ENCODE results near the gene MBD1.
"Not testable (repeated sequence)": the region's sequence is repeated elsewhere in the genome, so short reads cannot be mapped to it uniquely, and the experiment has no call there.

Gene MBD1

DNA sequence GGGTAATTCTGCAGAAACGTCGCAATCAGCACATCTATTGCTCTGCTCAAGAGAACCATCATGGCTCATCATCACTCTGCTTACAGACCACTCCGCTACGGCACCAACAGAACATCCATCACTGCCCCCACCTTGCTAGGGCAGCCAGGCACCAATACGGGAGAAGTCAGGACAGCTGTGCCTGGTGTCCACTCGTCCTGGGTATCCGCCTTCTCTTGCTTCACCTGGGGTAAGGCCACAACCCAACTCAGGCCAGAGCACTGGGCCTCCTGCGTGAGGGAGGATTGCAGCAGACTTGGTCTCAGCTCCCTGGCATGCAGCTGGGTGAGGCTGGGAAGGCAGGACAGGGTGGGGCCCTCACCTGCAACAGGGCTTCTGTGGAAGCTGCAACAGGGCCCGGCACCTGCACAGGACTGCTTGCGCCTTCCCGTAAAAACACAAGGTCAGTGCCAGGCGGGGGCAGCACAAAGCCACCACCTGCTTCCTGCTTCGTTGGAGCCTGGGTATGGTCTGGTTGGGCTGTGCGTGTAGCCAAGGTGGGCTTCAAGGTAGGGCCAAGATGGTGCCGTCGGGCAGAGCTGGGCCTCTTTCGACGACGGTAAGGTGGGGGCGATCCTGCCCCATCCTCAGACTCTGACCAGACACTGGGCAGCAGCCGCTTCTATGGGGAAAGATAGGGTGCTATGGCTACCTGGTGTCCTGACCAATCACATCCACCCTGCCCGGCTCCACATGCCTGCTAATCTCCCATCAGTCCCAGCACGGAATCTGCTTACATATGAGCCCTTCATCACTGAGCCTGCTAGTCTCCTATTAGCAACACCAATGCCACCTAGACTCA lies 7.9 kb downstream of the MBD1 start:
- DNase-seq: no peak

DNA sequence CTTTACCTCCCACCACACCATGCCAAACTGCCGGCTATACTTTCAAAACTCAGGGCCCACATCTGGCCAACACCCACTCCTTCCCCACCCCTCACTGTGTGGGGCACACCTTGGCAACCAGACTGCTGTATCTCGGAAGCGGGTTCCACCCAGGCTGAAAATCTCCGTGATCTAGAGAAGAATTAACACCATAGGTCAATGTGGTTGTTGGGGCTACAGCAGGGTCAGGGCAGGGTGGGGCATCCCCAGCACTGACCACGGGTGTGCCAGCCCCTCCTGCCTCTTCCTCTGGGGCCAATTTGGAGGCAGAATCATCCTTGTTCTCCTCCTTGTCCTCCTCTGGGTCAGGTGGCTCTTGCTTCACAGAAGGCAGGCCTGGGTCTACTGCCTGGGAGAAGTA lies 8.8 kb downstream of the MBD1 start:
- no peak for DNase-seq

- peak; percentile 65 for DNase-seq
Measured at GRCh38 chr18:50268022-50268747, 13.1 kb downstream of the MBD1 start.

DNA sequence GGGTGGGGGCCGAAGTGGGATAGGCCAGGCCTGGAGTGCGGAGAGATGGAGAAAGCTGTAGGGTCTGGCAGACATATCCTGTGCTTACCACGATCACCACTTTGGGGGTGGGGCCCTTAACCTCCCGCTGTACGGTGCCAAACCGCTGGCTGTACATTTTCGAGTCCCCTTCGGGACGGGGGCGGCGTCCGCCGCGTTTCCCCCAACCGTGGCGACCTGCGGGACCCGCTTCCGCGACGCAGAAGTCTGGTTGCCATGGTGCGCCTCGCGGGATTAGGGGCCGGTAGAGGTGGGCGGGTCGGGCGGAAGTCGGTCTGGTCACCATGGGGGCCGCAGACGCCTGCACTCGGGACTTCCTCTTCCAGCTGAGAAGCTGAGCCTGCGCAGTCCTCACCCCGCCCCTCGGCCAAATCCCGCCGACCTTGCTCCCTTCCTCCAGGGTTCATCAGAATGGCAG lies 15.0 kb downstream of the MBD1 start, which contains the start of gene CFAP53:
Gene CFAP53, minus strand, starts transcription at position 248 of the 457 bp plus-strand sequence. Its CDS starts 91 bp downstream, at position 157.
- peak; percentile 61 for DNase-seq

DNA sequence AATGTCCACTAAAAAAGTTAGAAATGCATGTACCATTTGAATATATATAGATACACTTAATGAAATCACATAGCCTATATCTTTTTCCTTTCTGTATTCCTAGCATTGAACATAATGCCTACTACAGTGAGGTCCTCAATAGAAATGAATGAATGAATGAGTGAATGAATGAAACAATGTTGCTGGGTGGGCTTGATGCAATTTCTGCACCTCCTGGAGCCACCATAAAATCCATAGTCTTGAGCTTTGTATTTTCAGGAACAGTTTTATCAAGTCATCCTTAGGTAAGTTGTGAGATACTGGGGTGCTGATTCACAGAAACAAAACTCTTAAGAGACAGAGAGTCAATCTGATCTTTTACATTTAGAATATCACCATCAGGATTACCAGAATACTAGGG lies 18.3 kb downstream of the MBD1 start:
- no peak for DNase-seq

- no peak for DNase-seq
Measured at GRCh38 chr18:50250935-50251334, 30.4 kb downstream of the MBD1 start.

DNA sequence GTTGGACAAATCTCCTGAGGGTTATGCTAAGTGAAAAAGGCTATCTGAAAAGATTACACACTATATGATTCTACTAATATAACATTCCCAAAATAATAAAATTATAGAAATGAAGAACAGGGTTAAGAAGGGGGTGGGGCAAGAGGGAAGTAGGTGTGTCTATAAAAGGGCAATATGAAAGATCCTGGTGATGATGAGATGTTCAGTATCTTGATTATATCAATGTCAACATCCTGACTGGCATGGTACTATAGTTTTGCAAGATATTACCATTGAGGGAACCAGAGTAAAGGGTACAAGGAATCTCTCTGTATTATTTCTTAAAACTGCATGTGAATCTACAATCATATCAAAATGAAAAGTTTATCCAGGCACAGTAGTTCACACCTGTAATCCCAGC lies 31.7 kb downstream of the MBD1 start:
- DNase-seq: no peak

GRCh38 chr18:50247561-50247960 lies 33.8 kb downstream of the MBD1 start:
- no peak for DNase-seq

DNA sequence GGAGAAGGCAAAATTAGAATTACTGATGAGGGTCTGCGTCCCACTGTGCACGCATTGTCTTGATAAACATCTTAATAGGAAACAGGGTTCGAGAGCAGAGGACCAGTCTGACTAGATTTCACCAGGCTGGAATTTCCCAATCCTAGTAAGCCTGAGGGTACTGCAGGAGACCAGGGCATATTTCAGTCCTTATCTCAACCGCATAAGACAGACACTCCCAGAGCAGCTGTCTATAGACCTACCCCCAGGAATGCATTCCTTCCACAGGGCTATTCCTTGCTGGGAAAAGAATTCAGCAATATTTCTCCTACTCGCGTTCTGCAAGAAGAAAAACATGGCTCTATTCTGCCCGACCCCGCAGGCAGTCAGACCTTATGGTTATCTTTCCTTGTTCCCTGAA lies 39.6 kb downstream of the MBD1 start:
- DNase-seq: not testable (repeated sequence)

DNA sequence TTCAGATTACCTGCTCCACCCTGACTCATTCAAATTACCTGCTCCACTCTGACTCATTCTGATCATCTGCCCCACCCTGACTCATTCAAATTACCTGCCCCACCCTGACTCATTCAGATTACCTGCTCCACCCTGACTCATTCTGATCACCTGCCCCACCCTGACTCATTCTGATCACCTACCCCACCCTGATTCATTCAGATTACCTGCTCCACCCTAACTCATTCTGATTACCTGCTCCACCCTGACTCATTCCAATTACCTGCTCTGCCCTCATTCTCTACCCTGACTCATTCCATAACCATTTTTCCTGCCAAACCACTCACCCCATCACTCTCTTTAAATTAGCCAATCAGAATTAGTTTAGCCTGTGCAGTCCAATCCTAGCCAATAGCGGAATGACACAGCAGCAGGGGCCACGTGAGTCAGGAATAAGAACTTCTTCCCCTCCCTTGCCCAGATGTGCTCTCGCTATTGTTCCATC lies 41.2 kb downstream of the MBD1 start:
- DNase-seq: no peak

GRCh38 chr18:50232419-50232818 lies 48.9 kb downstream of the MBD1 start:
- DNase-seq: no peak

GRCh38 chr18:50231621-50232020 lies 49.7 kb downstream of the MBD1 start:
- no peak for DNase-seq

GRCh38 chr18:50220249-50220648 lies 61.1 kb downstream of the MBD1 start:
- DNase-seq: not testable (repeated sequence)

Data from activated T-cell treated with anti-CD3 and anti-CD28 coated beads for 4 hours (primary cell).